ENCODE data around the gene R3HDM2. TPM values are rescaled to one million over a fixed set of nuclear protein-coding genes. Genes with fewer than 3 reads are reported as not detected.

The R3HDM2 gene
- total RNA-seq, 1 experiment from 2014 or later, result 45.4 TPM

DNA sequence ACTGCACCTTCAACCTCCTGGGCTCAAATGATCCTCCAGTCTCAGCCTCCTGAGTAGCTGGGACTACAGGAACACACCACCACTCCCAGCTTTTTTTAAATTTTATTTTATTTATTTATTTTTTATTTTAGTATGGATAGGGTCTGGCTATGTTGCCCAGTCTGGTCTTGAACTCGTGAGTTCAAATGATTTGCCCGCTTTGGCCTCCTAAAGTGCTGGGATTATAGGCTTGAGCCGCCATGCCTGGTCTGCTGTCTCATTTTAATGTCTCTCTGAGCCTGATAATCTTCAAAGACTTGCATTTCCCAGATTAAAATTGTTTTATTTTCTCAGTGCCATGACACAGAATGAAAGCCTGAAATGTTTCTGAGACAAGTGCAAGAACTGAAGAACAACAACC, 2.5 kb upstream of the R3HDM2 start:
- ChIA-PET RAD21 (ENCODE audit: low non-redundant PET in 1 of 2, low total read pairs in 2 of 2, uncharacterized antibody in 2 of 2, unreplicated experiment in 2 of 2) (no interaction called here), CTCF (interaction anchor here (1.0 kb wide), 1 partner anchor 19 kb away, joined by 3 read pairs; no protein-coding TSS in a partner anchor), POLR2A (interaction anchor here (0.6 kb wide), 1 partner anchor 169 kb away, joined by 3 read pairs; no protein-coding TSS in a partner anchor)
- H3K9ac ChIP-seq (ENCODE audit: low read length), result no peak overlapping the region
- no peak overlapping the region for H2AFZ ChIP-seq (ENCODE audit: low read depth, low read length, poor library complexity, severe bottlenecking)
- no peaks in the 10 kb centered on the region for H3K36me3 ChIP-seq (ENCODE audit: control insufficient read depth in 1 of 2, insufficient read depth in 2 of 2, low read length in 2 of 2)
- H4K20me1 ChIP-seq (ENCODE audit: insufficient read depth), result no peaks in the 10 kb centered on the region
- H3K4me2 ChIP-seq (ENCODE audit: low read length), result no peak overlapping the region
- no peaks in the 10 kb centered on the region for H3K27me3 ChIP-seq (ENCODE audit: insufficient read depth, low read length)
- no peak for TF ChIP-seq EZH2 (IDR thresholded peaks at IDR 0.05)
- no peak for TF ChIP-seq YY1 (IDR thresholded peaks at IDR 0.05; ENCODE audit: extremely low read depth, insufficient replicate concordance, low read depth, low read length)
- no peak for TF ChIP-seq RAD21 (IDR thresholded peaks at IDR 0.05; ENCODE audit: low read depth)
- H3K4me3 ChIP-seq (replicated peaks in 1 of 2; ENCODE audit: low read depth in 1 of 2, low read length in 2 of 2), result no peak overlapping the region
- peaks cover 18% of the 10 kb centered on the region for H3K79me2 ChIP-seq (ENCODE audit: insufficient read depth, low read length)
- ATAC-seq, result no peak
- H3K9me3 ChIP-seq (ENCODE audit: control insufficient read depth in 1 of 2, insufficient read depth in 1 of 2, low read depth in 1 of 2, low read length in 2 of 2), result no peaks in the 10 kb centered on the region
- H3K9me2 ChIP-seq (ENCODE audit: insufficient read depth), result no peaks in the 10 kb centered on the region
- peaks cover 4 to 19% of the 10 kb centered on the region in 2 experiments; a peak in 3 of 4 replicates for H3K4me1 ChIP-seq (ENCODE audit: control insufficient read depth in 1 of 2, insufficient read depth in 2 of 2, low read length in 2 of 2)
- DNase-seq (ENCODE audit: low read depth, low spot score), result no peak
- intact Hi-C loops (cut with micrococcal nuclease), result no loop called here
- no TSS peak for BruUV-seq (replicated peaks)
- no peak overlapping the region for H3K27ac ChIP-seq (ENCODE audit: low read depth, low read length)

DNA sequence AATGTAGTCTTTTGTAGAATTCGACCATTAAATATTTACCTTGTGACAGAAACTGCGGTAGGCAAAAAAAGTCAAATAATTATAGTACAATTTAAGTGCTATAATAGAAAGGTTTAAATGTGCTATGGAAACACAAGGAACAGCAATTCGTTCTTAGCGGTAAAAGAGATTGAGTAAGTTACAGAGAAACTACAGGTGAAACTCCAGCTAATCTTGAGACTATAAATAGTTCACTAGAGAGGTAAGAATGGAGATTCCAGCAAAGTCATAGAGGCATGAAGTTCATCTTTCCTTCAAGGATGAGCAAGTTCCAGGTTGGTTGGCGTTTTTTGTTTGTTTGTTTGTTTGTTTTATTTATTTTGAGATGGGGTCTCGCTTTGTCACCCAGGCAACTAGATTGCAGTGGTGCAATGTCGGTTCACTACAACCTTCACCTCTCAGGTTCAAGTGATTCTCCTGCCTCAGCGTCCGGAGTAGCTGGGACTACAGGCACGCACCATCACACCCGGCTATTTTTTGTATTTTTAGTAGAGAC, 878 bp upstream of the R3HDM2 start:
- Histone ChIP-seq H3K9me2 (ENCODE audit: insufficient read depth) (no peaks in the 10 kb centered on the region), H3K9me3 (ENCODE audit: control insufficient read depth in 1 of 2, insufficient read depth in 1 of 2, low read depth in 1 of 2, low read length in 2 of 2) (no peaks in the 10 kb centered on the region), H3K27me3 (ENCODE audit: insufficient read depth, low read length) (no peaks in the 10 kb centered on the region), H3K27ac (ENCODE audit: low read depth, low read length) (peak overlapping the region; percentile 75; the same call in 1 of the 2 replicates), H3K4me1 (ENCODE audit: control insufficient read depth in 1 of 2, insufficient read depth in 2 of 2, low read length in 2 of 2) (peaks cover 4 to 19% of the 10 kb centered on the region in 2 experiments; a peak in 3 of 4 replicates), H4K20me1 (ENCODE audit: insufficient read depth) (no peaks in the 10 kb centered on the region), H3K79me2 (ENCODE audit: insufficient read depth, low read length) (peaks cover 18% of the 10 kb centered on the region), H3K4me3 (replicated peaks in 1 of 2; ENCODE audit: low read depth in 1 of 2, low read length in 2 of 2) (peak overlapping the region; percentile 72 to 85), H3K4me2 (ENCODE audit: low read length) (peak overlapping the region; percentile 89), H3K36me3 (ENCODE audit: control insufficient read depth in 1 of 2, insufficient read depth in 2 of 2, low read length in 2 of 2) (no peaks in the 10 kb centered on the region), H2AFZ (ENCODE audit: low read depth, low read length, poor library complexity, severe bottlenecking) (no peak overlapping the region), H3K9ac (ENCODE audit: low read length) (peak overlapping the region; percentile 88)
- no TSS peak for BruUV-seq (replicated peaks)
- intact Hi-C loops (cut with micrococcal nuclease), result no loop called here
- DNase-seq (ENCODE audit: low read depth, low spot score), result no peak
- ChIA-PET RAD21 (ENCODE audit: low non-redundant PET in 1 of 2, low total read pairs in 2 of 2, uncharacterized antibody in 2 of 2, unreplicated experiment in 2 of 2) (no interaction called here), CTCF (no interaction called here), POLR2A (no interaction called here)
- ATAC-seq, result no peak
- no peak for TF ChIP-seq POLR2A (IDR thresholded peaks at IDR 0.05; ENCODE audit: borderline replicate concordance, extremely low read depth, insufficient read depth, insufficient read length)
- TF ChIP-seq, protein P1, sequence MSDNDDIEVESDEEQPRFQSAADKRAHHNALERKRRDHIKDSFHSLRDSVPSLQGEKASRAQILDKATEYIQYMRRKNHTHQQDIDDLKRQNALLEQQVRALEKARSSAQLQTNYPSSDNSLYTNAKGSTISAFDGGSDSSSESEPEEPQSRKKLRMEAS (IDR thresholded peaks at IDR 0.05), result no peak
- no peak for TF ChIP-seq ZFX (IDR thresholded peaks at IDR 0.05)
- no peak for TF ChIP-seq RAD21 (IDR thresholded peaks at IDR 0.05; ENCODE audit: low read depth)
- no peak for TF ChIP-seq ZBTB33 (IDR thresholded peaks at IDR 0.05; ENCODE audit: extremely low read depth, insufficient replicate concordance, low read length)
- TF ChIP-seq SIN3A (IDR thresholded peaks at IDR 0.05; ENCODE audit: low read depth), result no peak
- no peak for TF ChIP-seq ZNF274 (IDR thresholded peaks at IDR 0.05; ENCODE audit: low read depth, low read length)
- no peak for TF ChIP-seq ATF3 (IDR thresholded peaks at IDR 0.05)
- TF ChIP-seq YY1 (IDR thresholded peaks at IDR 0.05; ENCODE audit: extremely low read depth, insufficient replicate concordance, low read depth, low read length), result no peak
- TF ChIP-seq CEBPB (IDR thresholded peaks at IDR 0.05; ENCODE audit: low read depth), result no peak
- TF ChIP-seq TCF7L2 (IDR thresholded peaks at IDR 0.05; ENCODE audit: borderline replicate concordance, extremely low read depth, insufficient read depth, insufficient read length), result no peak
- TF ChIP-seq POLR2AphosphoS5 (IDR thresholded peaks at IDR 0.05; ENCODE audit: low read depth, low read length), result no peak
- TF ChIP-seq EZH2 (IDR thresholded peaks at IDR 0.05), result no peak

Measured in HCT116 (cell line).